GM18511 (cell line): ENCODE results near the gene NAP1L3.

Experiments
- ATAC-seq: cut with Tn5 transposase; IDR thresholded peaks from one replicate; pipeline ENCODE4 v1.9.1; 2021; ENCODE audit warnings: mild to moderate bottlenecking, moderate library complexity; ENCODE audit not compliant: unreplicated experiment

The NAP1L3 gene

GRCh38 chrX:93673056-93673868 is at the start of gene NAP1L3:
Gene NAP1L3 (minus strand): TSS chrX:93673578. CDS start chrX:93673304, 274 bp downstream.
- ATAC-seq = peak; percentile 75

GRCh38 chrX:93711076-93711475 is 37.7 kb upstream of the NAP1L3 start:
- ATAC-seq = no peak

- no peak for ATAC-seq
Measured at GRCh38 chrX:93703701-93704100, 30.3 kb upstream of the NAP1L3 start.

- no peak for ATAC-seq
Measured at GRCh38 chrX:93695981-93696380, 22.6 kb upstream of the NAP1L3 start.

- no peak for ATAC-seq
Measured at GRCh38 chrX:93673869-93674271, 492 bp upstream of the NAP1L3 start, which contains the start of gene FAM133A. Gene FAM133A (plus strand): TSS chrX:93674206. CDS start chrX:93709420, 35,214 bp downstream.

- ATAC-seq = no peak
Measured at GRCh38 chrX:93660575-93660974, 12.8 kb downstream of the NAP1L3 start.

- no peak for ATAC-seq
Measured at GRCh38 chrX:93649381-93649780, 24.0 kb downstream of the NAP1L3 start.

- no peak for ATAC-seq
Measured at GRCh38 chrX:93637591-93637990, 35.8 kb downstream of the NAP1L3 start.
